NT2/D1 (cell line): ENCODE results near the gene PLXNA4.

Experiments
- SUZ12 ChIP-seq: IDR thresholded peaks from 2 replicates; pipeline ENCODE4 v1.6.1; 2011; ENCODE audit not compliant: insufficient read length, insufficient read depth; ENCODE audit errors: extremely low read depth
- YY1 ChIP-seq: IDR thresholded peaks from 2 replicates; pipeline ENCODE4 v1.6.1; 2011; ENCODE audit not compliant: insufficient read length, insufficient read depth
- ZNF274 ChIP-seq: IDR thresholded peaks from 2 replicates; pipeline ENCODE4 v1.6.1; 2011; ENCODE audit warnings: mild to moderate bottlenecking, low read depth, low read length

- TF ChIP-seq YY1 (no peak), SUZ12 (no peak), ZNF274 (no peak)
These were observed 56.3 kb downstream of the PLXNA4 start for GRCh38 chr7:132519936-132520335.
